ENCODE results near the gene UBAC2. TPM values are rescaled to one million over a fixed set of nuclear protein-coding genes. Genes with fewer than 3 reads are reported as not detected.

UBAC2 gene
- total and polyA plus RNA-seq, 2 of the 4 experiments (the other 2 are of a cell fraction): 20.8 to 36.3 TPM

- ChIA-PET POLR2A (ENCODE audit: unreplicated experiment) (no interaction called here), CTCF (no interaction called here)
- intact Hi-C loops (cut with micrococcal nuclease) (no loop called here), in situ Hi-C loops (cut with MboI; ENCODE audit: low sequenced_read_pairs) (no loop called here), dilution Hi-C loops (cut with HindIII; ENCODE audit: low sequenced_read_pairs, unreplicated experiment) (no loop called here)
- no peak overlapping the region; the same call in 1 of the 2 replicates for H4K91ac ChIP-seq (ENCODE audit: insufficient read depth, low read depth, low read length)
- H3K23ac ChIP-seq (ENCODE audit: low read depth, low read length): 0 out of 2 replicates have a peak overlapping the region, but pooled peaks have one; percentile 16
- no peak overlapping the region for H3K18ac ChIP-seq (ENCODE audit: low read depth, low read length)
- H2BK15ac ChIP-seq (ENCODE audit: low read depth, low read length): 0 out of 3 replicates have a peak overlapping the region, but pooled peaks have one; percentile 55
- no peak overlapping the region; a peak in 1 of 4 replicates for H4K8ac ChIP-seq (ENCODE audit: low read depth in 2 of 2, low read length in 2 of 2)
- peak overlapping the region; percentile 70 for H2AK5ac ChIP-seq (ENCODE audit: low read depth, low read length)
- peak; percentile 40; the same call in 1 of the 2 replicates for TF ChIP-seq CEBPB (IDR thresholded peaks at IDR 0.05; ENCODE audit: low read depth, low read length)
- no peak for TF ChIP-seq MXI1 (IDR thresholded peaks at IDR 0.05; ENCODE audit: borderline replicate concordance, low read depth, low read length)
- peaks cover 25% of the 10 kb centered on the region for H3K9me1 ChIP-seq (ENCODE audit: insufficient read depth, low read length)
- H3K4me3 ChIP-seq (ENCODE audit: insufficient read depth, low read depth, low read length): no peak overlapping the region
- H4K5ac ChIP-seq (ENCODE audit: low read depth, low read length): no peak overlapping the region
- WGBS, 2 experiments (ENCODE audit: extremely low coverage in 2 of 2, insufficient read length in 1 of 2): 92% methylated on average over 2 of the region's 7 CpGs; no CpG with 5 or more reads in 1 of the 2 experiments
- peak overlapping the region; percentile 27 for H2BK5ac ChIP-seq (ENCODE audit: low read depth, low read length, poor library complexity, severe bottlenecking)
- H3K4ac ChIP-seq (ENCODE audit: low read depth, low read length): peak overlapping the region; percentile 46
- DNase-seq (peak; percentile 39), ATAC-seq (ENCODE audit: low read depth) (no peak)
- peaks cover 29% of the 10 kb centered on the region for H4K20me1 ChIP-seq (ENCODE audit: insufficient read depth, low read length)
- H3K14ac ChIP-seq (replicated peaks; ENCODE audit: low read depth, low read length): peak overlapping the region; percentile 12; the same call in 1 of the 2 replicates
- no peak overlapping the region for H2AFZ ChIP-seq (replicated peaks; ENCODE audit: low read length, poor library complexity)
- no peak overlapping the region for H2BK20ac ChIP-seq (ENCODE audit: low read depth, low read length)
- peaks cover 9% of the 10 kb centered on the region for H3K36me3 ChIP-seq (ENCODE audit: control insufficient read depth, insufficient read depth, low read length)
- no peaks in the 10 kb centered on the region for H3K9me3 ChIP-seq (ENCODE audit: control insufficient read depth, insufficient read depth, low read length)
- H3K9ac ChIP-seq (ENCODE audit: low read depth, low read length): no peak overlapping the region
- H2BK120ac ChIP-seq (ENCODE audit: low read depth, low read length): no peak overlapping the region
- H3K4me2 ChIP-seq (ENCODE audit: low read depth, low read length): no peak overlapping the region
- H3K27me3 ChIP-seq (ENCODE audit: control insufficient read depth, insufficient read depth, low read length): no peaks in the 10 kb centered on the region
- peaks cover 22% of the 10 kb centered on the region for H3K4me1 ChIP-seq (ENCODE audit: control insufficient read depth, insufficient read depth, low read length)
- H2AK9ac ChIP-seq (replicated peaks; ENCODE audit: low read depth, low read length, poor library complexity): no peak overlapping the region
- H3K56ac ChIP-seq (ENCODE audit: extremely low read depth, insufficient read depth, low read length): no peak overlapping the region
- H3K79me1 ChIP-seq (ENCODE audit: low read depth in 1 of 2, low read length in 2 of 2): peaks cover 16 to 20% of the 10 kb centered on the region in 2 experiments
- no peak overlapping the region for H3K27ac ChIP-seq (ENCODE audit: insufficient read depth, low read length)
- BruUV-seq (replicated peaks): no TSS peak
These were observed 111.8 kb downstream of the UBAC2 start for GRCh38 chr13:99312493-99312883.

Measured in IMR-90 (cell line).